ENCODE measurements around the gene DMGDH. TPM values are rescaled to one million over a fixed set of nuclear protein-coding genes. Genes with fewer than 3 reads are reported as not detected.
A peak's percentile ranks its signal among the peaks of the same experiment; 100 is the strongest.

The DMGDH gene
- total and polyA plus RNA-seq, 2 donors (not counting 3 experiments of a cell fraction or from before 2014, with no cell fraction given) = 0.11 TPM; not detected in 1

DNA sequence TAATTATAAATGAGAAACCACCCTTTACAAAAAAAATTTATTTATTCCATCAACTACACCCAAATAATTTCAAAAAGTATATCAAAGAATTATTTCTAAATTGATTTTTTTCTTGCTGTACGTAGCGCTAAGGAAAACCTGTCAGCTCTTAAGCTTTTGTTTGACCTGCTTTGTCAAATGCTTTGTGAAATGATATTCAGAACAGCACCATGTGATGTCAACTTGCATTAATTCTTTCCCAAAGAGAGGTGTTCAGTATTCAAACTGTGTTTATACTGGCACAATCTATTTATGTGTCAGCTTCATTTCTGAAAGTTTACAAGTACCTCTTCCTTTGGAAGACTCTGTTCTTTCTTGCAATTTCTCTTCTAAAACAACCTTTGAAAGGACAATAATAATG is 72.4 kb downstream of the DMGDH start:
- Histone ChIP-seq H3K9me1 (replicated peaks; ENCODE audit: control insufficient read depth, extremely low read depth, insufficient read depth, low read length) (no peaks in the 10 kb centered on the region), H3K27ac (ENCODE audit: insufficient read depth, low read depth, low read length) (no peak overlapping the region), H2AFZ (ENCODE audit: low read depth, low read length) (no peak overlapping the region), H3K4me1 (ENCODE audit: control insufficient read depth, extremely low read depth, insufficient read depth, low read length) (no peaks in the 10 kb centered on the region), H3K9me3 (replicated peaks; ENCODE audit: control insufficient read depth, insufficient read depth, low read length) (no peaks in the 10 kb centered on the region), H3K9ac (replicated peaks; ENCODE audit: extremely low read depth, insufficient read depth, low read length) (no peak overlapping the region), H3K79me2 (ENCODE audit: control insufficient read depth, insufficient read depth, low read length) (no peaks in the 10 kb centered on the region), H3K4me3 (replicated peaks in 1 of 3; ENCODE audit: insufficient read depth in 1 of 3, low read depth in 1 of 3, low read length in 3 of 3) (no peak overlapping the region), H3K27me3 (ENCODE audit: control insufficient read depth in 2 of 2, insufficient read depth in 2 of 2, low read length in 2 of 2) (peaks cover 7% of the 10 kb centered on the region in 2 experiments), H3K36me3 (ENCODE audit: control insufficient read depth in 2 of 2, extremely low read depth in 1 of 2, insufficient read depth in 2 of 2, low read length in 2 of 2) (no peaks in the 10 kb centered on the region), H4K20me1 (replicated peaks; ENCODE audit: control insufficient read depth, extremely low read depth, insufficient read depth, low read length) (no peaks in the 10 kb centered on the region), H3K4me2 (ENCODE audit: insufficient read depth, low read length) (no peak overlapping the region)
- dilution Hi-C loops (cut with MboI; ENCODE audit: extremely low pct_ligation_motif_present, low sequenced_read_pairs) (no loop called here), intact Hi-C loops (cut with micrococcal nuclease) (no loop called here)
- CTCF ChIA-PET = no interaction called here
- POLR2A ChIA-PET = no interaction called here
- FAIRE-seq (no peak), DNase-seq (ENCODE audit: low read depth, low spot score) (no peak)
- BruUV-seq (replicated peaks) = no TSS peak
- TF ChIP-seq MYC (IDR thresholded peaks at IDR 0.05; ENCODE audit: low read depth, low read length) (no peak), POLR2A (IDR thresholded peaks at IDR 0.05; ENCODE audit: low read depth, low read length) (no peak), JUN (IDR thresholded peaks at IDR 0.05; ENCODE audit: borderline replicate concordance, insufficient read depth, insufficient read length, low read depth) (no peak), POLR2AphosphoS5 (IDR thresholded peaks at IDR 0.05; ENCODE audit: insufficient read depth, low read depth, low read length) (no peak)
- TF ChIP-seq, protein P1, sequence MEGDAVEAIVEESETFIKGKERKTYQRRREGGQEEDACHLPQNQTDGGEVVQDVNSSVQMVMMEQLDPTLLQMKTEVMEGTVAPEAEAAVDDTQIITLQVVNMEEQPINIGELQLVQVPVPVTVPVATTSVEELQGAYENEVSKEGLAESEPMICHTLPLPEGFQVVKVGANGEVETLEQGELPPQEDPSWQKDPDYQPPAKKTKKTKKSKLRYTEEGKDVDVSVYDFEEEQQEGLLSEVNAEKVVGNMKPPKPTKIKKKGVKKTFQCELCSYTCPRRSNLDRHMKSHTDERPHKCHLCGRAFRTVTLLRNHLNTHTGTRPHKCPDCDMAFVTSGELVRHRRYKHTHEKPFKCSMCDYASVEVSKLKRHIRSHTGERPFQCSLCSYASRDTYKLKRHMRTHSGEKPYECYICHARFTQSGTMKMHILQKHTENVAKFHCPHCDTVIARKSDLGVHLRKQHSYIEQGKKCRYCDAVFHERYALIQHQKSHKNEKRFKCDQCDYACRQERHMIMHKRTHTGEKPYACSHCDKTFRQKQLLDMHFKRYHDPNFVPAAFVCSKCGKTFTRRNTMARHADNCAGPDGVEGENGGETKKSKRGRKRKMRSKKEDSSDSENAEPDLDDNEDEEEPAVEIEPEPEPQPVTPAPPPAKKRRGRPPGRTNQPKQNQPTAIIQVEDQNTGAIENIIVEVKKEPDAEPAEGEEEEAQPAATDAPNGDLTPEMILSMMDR (IDR thresholded peaks at IDR 0.05; ENCODE audit: extremely low read depth in 1 of 2, insufficient read depth in 1 of 2, low read depth in 1 of 2, low read length in 2 of 2) = no peak

DNA sequence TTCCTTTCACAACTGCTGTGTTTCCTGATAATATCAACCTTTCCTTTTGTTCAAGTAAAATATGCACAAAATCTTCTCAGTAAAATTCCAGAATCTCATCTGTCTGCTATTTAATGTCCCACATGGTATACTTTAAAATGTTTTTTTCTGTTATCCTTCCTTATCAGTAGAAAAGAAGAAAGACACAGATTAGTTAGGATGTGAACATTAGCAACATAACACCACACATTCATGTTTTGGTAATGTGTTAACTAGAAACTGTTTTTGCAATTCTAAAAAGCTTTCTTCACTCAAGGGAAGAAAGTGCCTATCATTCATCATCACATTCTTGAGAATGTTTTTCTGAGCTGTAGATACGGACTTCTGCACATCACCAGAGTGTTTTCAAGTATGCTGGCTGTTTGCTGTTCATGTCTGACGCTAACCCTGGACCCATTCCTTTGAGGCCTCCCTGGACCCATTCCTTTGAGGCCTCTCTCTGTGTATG is 73.9 kb downstream of the DMGDH start:
- Histone ChIP-seq H3K9me1 (replicated peaks; ENCODE audit: control insufficient read depth, extremely low read depth, insufficient read depth, low read length) (no peaks in the 10 kb centered on the region), H3K4me2 (ENCODE audit: insufficient read depth, low read length) (no peak overlapping the region), H3K4me3 (replicated peaks in 1 of 3; ENCODE audit: insufficient read depth in 1 of 3, low read depth in 1 of 3, low read length in 3 of 3) (no peak overlapping the region), H3K9ac (replicated peaks; ENCODE audit: extremely low read depth, insufficient read depth, low read length) (no peak overlapping the region), H3K9me3 (replicated peaks; ENCODE audit: control insufficient read depth, insufficient read depth, low read length) (no peaks in the 10 kb centered on the region), H3K4me1 (ENCODE audit: control insufficient read depth, extremely low read depth, insufficient read depth, low read length) (no peaks in the 10 kb centered on the region), H4K20me1 (replicated peaks; ENCODE audit: control insufficient read depth, extremely low read depth, insufficient read depth, low read length) (no peaks in the 10 kb centered on the region), H3K36me3 (ENCODE audit: control insufficient read depth in 2 of 2, extremely low read depth in 1 of 2, insufficient read depth in 2 of 2, low read length in 2 of 2) (no peaks in the 10 kb centered on the region), H3K79me2 (ENCODE audit: control insufficient read depth, insufficient read depth, low read length) (no peaks in the 10 kb centered on the region), H3K27ac (ENCODE audit: insufficient read depth, low read depth, low read length) (no peak overlapping the region), H2AFZ (ENCODE audit: low read depth, low read length) (no peak overlapping the region), H3K27me3 (ENCODE audit: control insufficient read depth in 2 of 2, insufficient read depth in 2 of 2, low read length in 2 of 2) (peaks cover 4 to 5% of the 10 kb centered on the region in 2 experiments)
- POLR2A ChIA-PET = interaction anchor here (0.6 kb wide), 1 partner anchor 174 kb away, joined by 5 read pairs; no protein-coding TSS in a partner anchor
- FAIRE-seq (no peak), DNase-seq (ENCODE audit: low read depth, low spot score) (peak; percentile 13)
- dilution Hi-C loops (cut with MboI; ENCODE audit: extremely low pct_ligation_motif_present, low sequenced_read_pairs) (no loop called here), intact Hi-C loops (cut with micrococcal nuclease) (no loop called here)
- no TSS peak for BruUV-seq (replicated peaks)
- CTCF ChIA-PET = interaction anchor here (0.9 to 1.6 kb wide), 3 partner anchors 25 to 477 kb away, joined by 3 to 6 read pairs (median 3); no protein-coding TSS in a partner anchor
- TF ChIP-seq GATA2 (IDR thresholded peaks at IDR 0.05; ENCODE audit: insufficient read depth, insufficient read length, low read depth, low read length) (no peak), JUN (IDR thresholded peaks at IDR 0.05; ENCODE audit: borderline replicate concordance, insufficient read depth, insufficient read length, low read depth) (no peak), MYC (IDR thresholded peaks at IDR 0.05; ENCODE audit: low read depth, low read length) (no peak), POLR2A (IDR thresholded peaks at IDR 0.05; ENCODE audit: low read depth, low read length) (no peak), FOS (IDR thresholded peaks at IDR 0.05; ENCODE audit: borderline replicate concordance, insufficient read depth, low read length) (no peak), POLR2AphosphoS5 (IDR thresholded peaks at IDR 0.05; ENCODE audit: insufficient read depth, low read depth, low read length) (no peak)
- TF ChIP-seq, protein P2, sequence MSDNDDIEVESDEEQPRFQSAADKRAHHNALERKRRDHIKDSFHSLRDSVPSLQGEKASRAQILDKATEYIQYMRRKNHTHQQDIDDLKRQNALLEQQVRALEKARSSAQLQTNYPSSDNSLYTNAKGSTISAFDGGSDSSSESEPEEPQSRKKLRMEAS (IDR thresholded peaks at IDR 0.05; ENCODE audit: insufficient read depth, insufficient read length) = no peak
